GM15510 (cell line): ENCODE data around the gene RAD9A.

Experiments used
- POLR2A ChIP-seq: IDR thresholded peaks from 3 replicates; pipeline ENCODE4 v1.6.1; 2011; ENCODE audit warnings: borderline replicate concordance; ENCODE audit not compliant: insufficient read length; ENCODE audit errors: extremely low read depth

RAD9A gene

GRCh38 chr11:67417425-67417824 is 25.6 kb downstream of the RAD9A start:
- TF ChIP-seq POLR2A: no peak

- no peak for TF ChIP-seq POLR2A
Measured at GRCh38 chr11:67418476-67419281, 26.9 kb downstream of the RAD9A start.

GRCh38 chr11:67419325-67420049 is 27.7 kb downstream of the RAD9A start:
- no peak for TF ChIP-seq POLR2A

- TF ChIP-seq POLR2A: no peak
Measured at GRCh38 chr11:67420147-67420645, 28.4 kb downstream of the RAD9A start.

- peak; percentile 69 for TF ChIP-seq POLR2A
Measured at GRCh38 chr11:67420646-67421429, 29.1 kb downstream of the RAD9A start.

- TF ChIP-seq POLR2A: no peak
Measured at GRCh38 chr11:67421430-67422031, 29.7 kb downstream of the RAD9A start.

GRCh38 chr11:67422891-67423290 is 31.1 kb downstream of the RAD9A start:
- TF ChIP-seq POLR2A: no peak

- TF ChIP-seq POLR2A: no peak
Measured at GRCh38 chr11:67423466-67423865, 31.7 kb downstream of the RAD9A start.

GRCh38 chr11:67423891-67424613 is 32.3 kb downstream of the RAD9A start:
- TF ChIP-seq POLR2A: no peak

- peak; percentile 90 for TF ChIP-seq POLR2A
Measured at GRCh38 chr11:67428052-67429001, 36.5 kb downstream of the RAD9A start, which contains the start of gene RPS6KB2. RPS6KB2 (plus strand) TSS chr11:67428494; CDS start chr11:67428546, 52 bp downstream.

GRCh38 chr11:67429038-67429668 is 37.4 kb downstream of the RAD9A start:
- no peak for TF ChIP-seq POLR2A

- TF ChIP-seq POLR2A: no peak
Measured at GRCh38 chr11:67429722-67430121, 37.9 kb downstream of the RAD9A start.
